ENCODE data around the gene PGK1.
A peak's percentile ranks its signal among the peaks of the same experiment; 100 is the strongest.

The PGK1 gene

GRCh38 chrX:78103001-78103622, 936 bp upstream of the PGK1 start:
- ChIA-PET CTCF (interaction anchor here (1.6 to 2.5 kb wide), 2 partner anchors 11 to 15 kb away, joined by 3 to 16 read pairs; no protein-coding TSS in a partner anchor), POLR2A (no interaction called here)
- Histone ChIP-seq H3K27me3 (replicated peaks in 2 of 5; ENCODE audit: control insufficient read depth in 4 of 5, insufficient read depth in 5 of 5, low read length in 4 of 5) (no peaks in the 10 kb centered on the region), H3K9me3 (ENCODE audit: control extremely low read depth in 1 of 5, control insufficient read depth in 4 of 5, insufficient read depth in 2 of 5, low read depth in 1 of 5, low read length in 4 of 5) (peaks cover 0 to 7% (median 0%) of the 10 kb centered on the region in 5 experiments), H3K4me3 (ENCODE audit: control insufficient read depth in 1 of 7, extremely low read depth in 1 of 7, insufficient read depth in 4 of 7, low read depth in 2 of 7, low read length in 6 of 7) (peak overlapping the region in 5 of 7 experiments; percentile 31 to 91 (median 71)), H3K36me3 (ENCODE audit: control insufficient read depth in 4 of 4, insufficient read depth in 4 of 4, low read length in 3 of 4) (peaks cover 0 to 8% (median 0%) of the 10 kb centered on the region in 4 experiments), H3K27ac (ENCODE audit: insufficient read depth in 1 of 2, low read depth in 1 of 2, low read length in 2 of 2, poor library complexity in 1 of 2, severe bottlenecking in 2 of 2) (peak overlapping the region; percentile 69 to 83), H3K4me1 (ENCODE audit: control extremely low read depth in 1 of 4, control insufficient read depth in 4 of 4, insufficient read depth in 4 of 4, low read length in 3 of 4) (peaks cover 14 to 41% (median 24%) of the 10 kb centered on the region in 4 experiments)
- DNase-seq: no peak
- 90% methylated on average over 10 of the region's 23 CpGs for WGBS (ENCODE audit: insufficient coverage)

DNA sequence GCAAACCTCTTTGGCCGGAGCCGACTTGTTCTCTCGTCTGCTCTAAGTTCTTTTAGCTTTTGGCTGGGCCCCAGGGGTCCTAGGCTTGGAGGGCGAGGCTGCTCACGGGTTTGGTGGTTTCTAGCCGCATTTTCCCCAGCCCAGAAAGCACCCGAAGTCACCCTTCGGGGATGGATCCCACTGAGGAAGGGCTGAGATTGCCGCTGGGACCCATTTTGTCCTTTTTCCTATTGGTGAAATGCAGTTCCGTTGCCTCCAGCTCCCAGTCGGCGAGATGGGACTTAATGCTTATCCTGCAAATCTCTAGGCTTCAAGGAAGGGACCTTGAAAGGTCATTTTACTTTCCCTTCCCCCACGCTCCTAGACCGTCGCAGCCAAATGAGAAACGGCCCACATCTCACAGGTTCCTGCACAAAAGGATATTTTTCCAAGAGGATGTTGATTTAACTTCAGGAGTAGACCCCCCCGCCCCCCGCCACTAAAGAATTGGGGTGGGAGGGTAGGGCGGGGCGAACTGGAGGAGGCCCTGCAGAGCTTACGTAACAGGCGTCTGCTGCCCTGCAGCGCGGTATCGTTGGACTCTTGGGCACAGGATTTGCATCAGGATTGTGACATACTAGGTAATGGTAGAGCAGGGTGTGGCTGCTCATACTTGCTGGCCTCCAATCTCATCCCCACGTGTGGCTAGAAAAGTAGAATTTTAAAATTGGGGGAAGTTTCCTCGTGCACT, 564 bp downstream of the PGK1 start:
- ChIA-PET CTCF (interaction anchor here (0.6 to 3.9 kb wide), 3 partner anchors 13 to 1061 kb away, joined by 3 to 15 read pairs (median 3); no protein-coding TSS in a partner anchor), POLR2A (interaction anchor here (0.6 to 0.8 kb wide), 4 partner anchors 12 to 578 kb away, joined by 4 to 5 read pairs (median 5); no protein-coding TSS in a partner anchor)
- peaks cover 14 to 48% (median 28%) of the 10 kb centered on the region in 4 experiments for H3K4me1 ChIP-seq (ENCODE audit: control extremely low read depth in 1 of 4, control insufficient read depth in 4 of 4, insufficient read depth in 4 of 4, low read length in 3 of 4)

DNA sequence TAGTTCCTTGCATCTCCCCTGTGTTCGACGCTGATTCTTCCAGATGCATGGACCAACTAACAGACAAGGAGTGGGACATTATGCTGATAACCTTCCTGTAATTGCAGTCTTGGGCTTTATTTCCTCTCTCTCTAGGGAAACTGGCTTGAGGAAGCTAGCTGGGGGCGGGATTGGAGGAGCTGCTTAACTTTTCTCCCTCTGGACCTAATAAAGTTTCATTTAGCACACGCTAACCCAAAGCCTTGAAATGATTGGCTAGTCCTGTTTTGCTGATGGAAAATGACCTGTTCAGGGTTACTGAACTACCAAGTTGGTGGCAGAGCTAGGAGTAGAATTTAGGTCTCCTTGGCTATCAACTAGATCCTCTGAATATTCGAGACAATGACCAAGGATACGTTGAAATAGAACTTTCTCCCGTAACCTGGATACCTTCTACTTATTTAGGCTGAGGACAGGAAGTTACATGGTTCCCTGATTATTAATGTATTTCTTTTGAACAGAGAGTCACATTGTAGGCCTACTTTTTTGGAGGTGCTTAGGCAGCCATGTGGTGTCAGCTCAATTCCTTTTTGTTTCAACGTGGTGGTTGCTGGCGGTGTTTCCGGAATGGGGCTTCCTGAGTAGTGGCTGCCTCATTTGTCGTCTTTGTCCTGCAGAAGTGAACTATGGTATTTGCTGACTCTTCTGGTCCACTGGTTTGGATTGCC, 2.0 kb downstream of the PGK1 start:
- ChIA-PET CTCF (interaction anchor here (1.0 to 3.9 kb wide), 2 partner anchors 10 to 15 kb away, joined by 3 to 15 read pairs; no protein-coding TSS in a partner anchor), POLR2A (interaction anchor here (0.6 kb wide), 1 partner anchor 12 kb away, joined by 3 read pairs; no protein-coding TSS in a partner anchor)
- H3K27me3 ChIP-seq (replicated peaks in 2 of 5; ENCODE audit: control insufficient read depth in 4 of 5, insufficient read depth in 5 of 5, low read length in 4 of 5): no peaks in the 10 kb centered on the region
- H3K9me3 ChIP-seq (ENCODE audit: control extremely low read depth in 1 of 5, control insufficient read depth in 4 of 5, insufficient read depth in 2 of 5, low read depth in 1 of 5, low read length in 4 of 5): peaks cover 0 to 7% (median 0%) of the 10 kb centered on the region in 5 experiments
- WGBS (ENCODE audit: insufficient coverage): 51% methylated on average over 7 of the region's 11 CpGs
- peak overlapping the region; percentile 25 to 96 for H3K27ac ChIP-seq (ENCODE audit: insufficient read depth in 1 of 2, low read depth in 1 of 2, low read length in 2 of 2, poor library complexity in 1 of 2, severe bottlenecking in 2 of 2)
- H3K4me3 ChIP-seq (ENCODE audit: control insufficient read depth in 1 of 7, extremely low read depth in 1 of 7, insufficient read depth in 4 of 7, low read depth in 2 of 7, low read length in 6 of 7): peak overlapping the region in 6 of 7 experiments; percentile 75 to 94 (median 90)
- DNase-seq: no peak
- H3K36me3 ChIP-seq (ENCODE audit: control insufficient read depth in 4 of 4, insufficient read depth in 4 of 4, low read length in 3 of 4): peaks cover 0 to 10% (median under 1%) of the 10 kb centered on the region in 4 experiments
- H3K4me1 ChIP-seq (ENCODE audit: control extremely low read depth in 1 of 4, control insufficient read depth in 4 of 4, insufficient read depth in 4 of 4, low read length in 3 of 4): peaks cover 14 to 48% (median 28%) of the 10 kb centered on the region in 4 experiments

More for the DNA sequence above, 564 bp downstream of the PGK1 start:
- peak in 2 of 3 donors; percentile 35 to 36 for DNase-seq
- H3K36me3 ChIP-seq (ENCODE audit: control insufficient read depth in 4 of 4, insufficient read depth in 4 of 4, low read length in 3 of 4): peaks cover 0 to 8% (median 0%) of the 10 kb centered on the region in 4 experiments
- no peaks in the 10 kb centered on the region for H3K27me3 ChIP-seq (replicated peaks in 2 of 5; ENCODE audit: control insufficient read depth in 4 of 5, insufficient read depth in 5 of 5, low read length in 4 of 5)
- H3K9me3 ChIP-seq (ENCODE audit: control extremely low read depth in 1 of 5, control insufficient read depth in 4 of 5, insufficient read depth in 2 of 5, low read depth in 1 of 5, low read length in 4 of 5): peaks cover 0 to 7% (median 0%) of the 10 kb centered on the region in 5 experiments
- H3K27ac ChIP-seq (ENCODE audit: insufficient read depth in 1 of 2, low read depth in 1 of 2, low read length in 2 of 2, poor library complexity in 1 of 2, severe bottlenecking in 2 of 2): peak overlapping the region; percentile 88 to 96
- peak overlapping the region; percentile 75 to 95 (median 91) for H3K4me3 ChIP-seq (ENCODE audit: control insufficient read depth in 1 of 7, extremely low read depth in 1 of 7, insufficient read depth in 4 of 7, low read depth in 2 of 7, low read length in 6 of 7)
- 36% methylated on average over 23 of the region's 27 CpGs for whole genome bisulfite sequencing (ENCODE audit: insufficient coverage)

DNA sequence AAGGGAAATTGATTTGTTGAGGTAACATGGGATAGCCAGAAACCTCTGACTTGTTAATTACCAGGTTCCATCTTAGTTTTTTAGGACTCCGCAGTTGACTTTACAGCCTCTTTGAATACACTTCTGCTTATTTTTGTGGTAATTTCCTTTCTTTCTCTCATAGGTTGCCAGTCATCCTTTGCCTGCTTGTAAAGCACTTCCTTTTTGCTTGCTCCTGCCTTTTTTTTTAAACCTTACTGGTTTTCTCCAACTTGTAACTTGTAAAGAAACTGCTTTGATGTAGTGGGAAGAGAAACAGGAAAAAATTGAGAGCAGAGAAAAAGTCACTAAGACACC, 2.6 kb downstream of the PGK1 start:
- Histone ChIP-seq H3K9me3 (ENCODE audit: control extremely low read depth in 1 of 5, control insufficient read depth in 4 of 5, insufficient read depth in 2 of 5, low read depth in 1 of 5, low read length in 4 of 5) (peaks cover 0 to 7% (median 0%) of the 10 kb centered on the region in 5 experiments), H3K27me3 (replicated peaks in 2 of 5; ENCODE audit: control insufficient read depth in 4 of 5, insufficient read depth in 5 of 5, low read length in 4 of 5) (no peaks in the 10 kb centered on the region), H3K36me3 (ENCODE audit: control insufficient read depth in 4 of 4, insufficient read depth in 4 of 4, low read length in 3 of 4) (peaks cover 0 to 12% (median 5%) of the 10 kb centered on the region in 4 experiments), H3K4me1 (ENCODE audit: control extremely low read depth in 1 of 4, control insufficient read depth in 4 of 4, insufficient read depth in 4 of 4, low read length in 3 of 4) (peaks cover 14 to 48% (median 28%) of the 10 kb centered on the region in 4 experiments), H3K4me3 (ENCODE audit: control insufficient read depth in 1 of 7, extremely low read depth in 1 of 7, insufficient read depth in 4 of 7, low read depth in 2 of 7, low read length in 6 of 7) (peak overlapping the region in 6 of 7 experiments; percentile 52 to 94 (median 89)), H3K27ac (ENCODE audit: insufficient read depth in 1 of 2, low read depth in 1 of 2, low read length in 2 of 2, poor library complexity in 1 of 2, severe bottlenecking in 2 of 2) (peak overlapping the region in 1 of 2 experiments; percentile 96)
- CTCF ChIA-PET: interaction anchor here (3.9 kb wide), 1 partner anchor 14 kb away, joined by 15 read pairs; no protein-coding TSS in a partner anchor
- 38% methylated on average over 1 of the region's 1 CpG for WGBS (ENCODE audit: insufficient coverage)
- DNase-seq: peak in 2 of 3 donors; percentile 66 to 77
- POLR2A ChIA-PET: no interaction called here

DNA sequence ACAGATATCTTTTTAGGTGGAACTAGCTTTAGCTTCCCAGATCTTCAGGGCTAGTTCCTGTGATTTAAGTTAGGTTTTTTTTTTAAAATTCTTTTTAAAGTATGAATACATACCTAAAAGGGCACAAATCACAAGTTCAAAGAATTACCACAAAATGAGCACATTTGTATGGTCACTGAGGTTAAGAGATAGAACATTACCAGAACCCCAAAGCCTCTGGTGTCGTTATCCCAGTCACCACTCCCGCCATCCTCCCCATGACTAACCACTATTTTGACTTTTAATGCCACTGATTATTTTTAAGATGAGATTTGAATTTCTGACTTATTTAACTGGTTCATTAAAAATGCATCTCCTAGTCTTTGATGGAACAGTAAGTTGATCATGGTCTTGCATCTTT, 5.4 kb downstream of the PGK1 start:
- no CpG with 5 or more reads among the region's 2 CpGs for WGBS (ENCODE audit: insufficient coverage)
- H3K4me1 ChIP-seq (ENCODE audit: control extremely low read depth in 1 of 4, control insufficient read depth in 4 of 4, insufficient read depth in 4 of 4, low read length in 3 of 4): peaks cover 14 to 39% (median 24%) of the 10 kb centered on the region in 4 experiments
- CTCF ChIA-PET: interaction anchor here (1.2 kb wide), 1 partner anchor 16 kb away, joined by 3 read pairs; no protein-coding TSS in a partner anchor

DNA sequence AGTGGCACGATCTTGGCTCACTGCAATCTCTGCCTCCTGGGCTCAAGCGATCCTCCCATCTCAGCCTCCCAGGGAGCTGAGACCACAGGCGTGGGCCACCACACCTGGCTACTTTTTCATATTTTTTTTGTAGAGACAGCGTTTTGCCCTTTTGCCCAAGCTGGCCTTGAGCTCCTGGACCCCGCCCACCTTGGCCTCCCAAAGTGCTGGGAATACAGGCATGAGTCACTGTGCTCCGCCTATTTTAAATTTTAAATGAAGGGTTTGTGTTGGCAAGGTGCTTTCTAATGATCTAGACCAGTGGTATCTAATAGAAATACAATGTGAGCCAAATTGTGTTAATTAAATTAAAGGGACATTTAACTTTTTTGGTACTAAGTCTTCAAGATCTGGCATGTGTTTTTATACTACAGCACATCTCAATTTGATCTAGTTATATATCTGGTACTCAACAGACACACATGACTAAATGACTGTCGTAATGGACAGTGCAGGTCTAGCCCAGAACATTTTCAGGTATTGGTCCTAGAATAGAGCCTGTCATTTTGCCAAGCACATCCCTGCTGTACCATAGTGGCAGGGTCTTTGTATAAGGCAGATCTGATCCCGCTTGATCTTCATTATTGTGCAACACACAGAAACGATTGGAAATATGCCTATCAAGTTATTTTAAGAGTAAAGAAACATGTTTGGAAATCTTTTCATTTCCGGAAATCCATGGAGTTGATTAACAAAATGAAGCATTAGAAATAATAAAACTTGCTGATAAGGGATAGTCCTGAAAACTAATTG, 7.3 kb downstream of the PGK1 start:
- Histone ChIP-seq H3K4me1 (ENCODE audit: control extremely low read depth in 1 of 4, control insufficient read depth in 4 of 4, insufficient read depth in 4 of 4, low read length in 3 of 4) (peaks cover 0 to 29% (median 16%) of the 10 kb centered on the region in 4 experiments), H3K27ac (ENCODE audit: insufficient read depth in 1 of 2, low read depth in 1 of 2, low read length in 2 of 2, poor library complexity in 1 of 2, severe bottlenecking in 2 of 2) (no peak overlapping the region), H3K36me3 (ENCODE audit: control insufficient read depth in 4 of 4, insufficient read depth in 4 of 4, low read length in 3 of 4) (peaks cover 0 to 42% (median 23%) of the 10 kb centered on the region in 4 experiments), H3K9me3 (ENCODE audit: control extremely low read depth in 1 of 5, control insufficient read depth in 4 of 5, insufficient read depth in 2 of 5, low read depth in 1 of 5, low read length in 4 of 5) (no peaks in the 10 kb centered on the region), H3K27me3 (replicated peaks in 2 of 5; ENCODE audit: control insufficient read depth in 4 of 5, insufficient read depth in 5 of 5, low read length in 4 of 5) (no peaks in the 10 kb centered on the region), H3K4me3 (ENCODE audit: control insufficient read depth in 1 of 7, extremely low read depth in 1 of 7, insufficient read depth in 4 of 7, low read depth in 2 of 7, low read length in 6 of 7) (no peak overlapping the region)
- POLR2A ChIA-PET: no interaction called here
- no peak for DNase-seq
- 87% methylated on average over 7 of the region's 10 CpGs for WGBS (ENCODE audit: insufficient coverage)
- CTCF ChIA-PET: no interaction called here

More for the DNA sequence above, 5.4 kb downstream of the PGK1 start:
- H3K4me3 ChIP-seq (ENCODE audit: control insufficient read depth in 1 of 7, extremely low read depth in 1 of 7, insufficient read depth in 4 of 7, low read depth in 2 of 7, low read length in 6 of 7): no peak overlapping the region
- POLR2A ChIA-PET: no interaction called here
- H3K27ac ChIP-seq (ENCODE audit: insufficient read depth in 1 of 2, low read depth in 1 of 2, low read length in 2 of 2, poor library complexity in 1 of 2, severe bottlenecking in 2 of 2): peak overlapping the region in 1 of 2 experiments; percentile 25
- DNase-seq: no peak
- no peaks in the 10 kb centered on the region for H3K9me3 ChIP-seq (ENCODE audit: control extremely low read depth in 1 of 5, control insufficient read depth in 4 of 5, insufficient read depth in 2 of 5, low read depth in 1 of 5, low read length in 4 of 5)
- no peaks in the 10 kb centered on the region for H3K27me3 ChIP-seq (replicated peaks in 2 of 5; ENCODE audit: control insufficient read depth in 4 of 5, insufficient read depth in 5 of 5, low read length in 4 of 5)
- peaks cover 0 to 30% (median 14%) of the 10 kb centered on the region in 4 experiments for H3K36me3 ChIP-seq (ENCODE audit: control insufficient read depth in 4 of 4, insufficient read depth in 4 of 4, low read length in 3 of 4)
